GM21447 (cell line): Measurements from ENCODE around the gene SNX24.
"Not testable (repeated sequence)": the region's sequence is repeated elsewhere in the genome, so short reads cannot be mapped to it uniquely, and the experiment has no call there.

Experiments
- ATAC-seq: cut with Tn5 transposase; IDR thresholded peaks from one replicate; pipeline ENCODE4 v1.9.1; 2021; ENCODE audit not compliant: unreplicated experiment

Gene SNX24

GRCh38 chr5:122870219-122870856 lies 24.9 kb downstream of the SNX24 start:
- no peak for ATAC-seq

- ATAC-seq: no peak
Measured at GRCh38 chr5:122871661-122872060, 26.2 kb downstream of the SNX24 start.

- no peak for ATAC-seq
Measured at GRCh38 chr5:122874179-122874875, 28.9 kb downstream of the SNX24 start.

GRCh38 chr5:122877518-122877917 lies 32.1 kb downstream of the SNX24 start:
- ATAC-seq: peak; percentile 75

- no peak for ATAC-seq
Measured at GRCh38 chr5:122879076-122879475, 33.7 kb downstream of the SNX24 start.

GRCh38 chr5:122880170-122880689 lies 34.8 kb downstream of the SNX24 start:
- no peak for ATAC-seq

GRCh38 chr5:122880749-122881148 lies 35.3 kb downstream of the SNX24 start:
- ATAC-seq: no peak

- peak; percentile 57 for ATAC-seq
Measured at GRCh38 chr5:122882831-122883230, 37.4 kb downstream of the SNX24 start.

- ATAC-seq: no peak
Measured at GRCh38 chr5:122885045-122885517, 39.7 kb downstream of the SNX24 start.

GRCh38 chr5:122885891-122886290 lies 40.5 kb downstream of the SNX24 start:
- no peak for ATAC-seq

- ATAC-seq: no peak
Measured at GRCh38 chr5:122895141-122895540, 49.7 kb downstream of the SNX24 start.

GRCh38 chr5:122896598-122897282 lies 51.3 kb downstream of the SNX24 start:
- no peak for ATAC-seq

GRCh38 chr5:122897283-122897602 lies 51.8 kb downstream of the SNX24 start:
- no peak for ATAC-seq

GRCh38 chr5:122901346-122901745 lies 55.9 kb downstream of the SNX24 start:
- no peak for ATAC-seq

GRCh38 chr5:122902263-122902662 lies 56.9 kb downstream of the SNX24 start:
- ATAC-seq: no peak

GRCh38 chr5:122906768-122907167 lies 61.4 kb downstream of the SNX24 start:
- no peak for ATAC-seq

- no peak for ATAC-seq
Measured at GRCh38 chr5:122907276-122907675, 61.9 kb downstream of the SNX24 start.

GRCh38 chr5:122908108-122908507 lies 62.7 kb downstream of the SNX24 start:
- ATAC-seq: no peak

GRCh38 chr5:122908662-122909061 lies 63.2 kb downstream of the SNX24 start:
- ATAC-seq: no peak

GRCh38 chr5:122909470-122910100 lies 64.2 kb downstream of the SNX24 start:
- ATAC-seq: no peak

GRCh38 chr5:122913436-122913835 lies 68.0 kb downstream of the SNX24 start:
- ATAC-seq: not testable (repeated sequence)
